ENCODE data around the gene PTPRM. TPM values are rescaled to one million over a fixed set of nuclear protein-coding genes. Genes with fewer than 3 reads are reported as not detected.

Gene PTPRM
- total and polyA plus RNA-seq, 2 of the 4 experiments (the other 2 are of a cell fraction), result 28.3 to 51.2 TPM

DNA sequence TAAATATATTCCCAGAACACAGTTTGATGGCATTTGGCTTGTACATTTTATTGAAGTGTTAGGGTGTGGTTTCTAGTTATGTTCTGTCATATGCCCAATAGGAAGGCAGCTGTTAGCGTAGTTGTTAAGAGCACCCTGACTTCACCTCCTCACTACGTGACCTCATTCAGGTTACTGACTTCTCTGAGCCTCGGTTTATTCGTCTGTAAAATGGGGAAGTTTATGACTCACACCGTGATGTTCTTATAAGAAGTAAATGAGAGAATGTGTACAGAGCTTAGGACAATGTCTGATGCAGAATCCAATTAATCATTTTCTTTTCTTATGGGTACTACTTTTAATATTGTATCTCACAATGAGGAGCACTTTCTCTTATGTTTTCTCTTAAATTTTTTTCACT, 226.0 kb downstream of the PTPRM start:
- Histone ChIP-seq H4K91ac (ENCODE audit: insufficient read depth, low read depth, low read length) (no peak overlapping the region), H3K4me2 (ENCODE audit: low read depth, low read length) (no peak overlapping the region), H3K9me1 (ENCODE audit: insufficient read depth, low read length) (peaks cover 12% of the 10 kb centered on the region; the same call in 1 of the 2 replicates), H2AK5ac (ENCODE audit: low read depth, low read length) (no peak overlapping the region), H3K18ac (ENCODE audit: low read depth, low read length) (no peak overlapping the region), H2BK20ac (ENCODE audit: low read depth, low read length) (no peak overlapping the region), H4K5ac (ENCODE audit: low read depth, low read length) (no peak overlapping the region), H3K36me3 (ENCODE audit: control insufficient read depth, insufficient read depth, low read length) (no peaks in the 10 kb centered on the region; the same call in 1 of the 2 replicates), H3K4me3 (ENCODE audit: insufficient read depth, low read depth, low read length) (no peak overlapping the region), H2BK120ac (ENCODE audit: low read depth, low read length) (no peak overlapping the region), H2BK15ac (ENCODE audit: low read depth, low read length) (no peak overlapping the region), H2AK9ac (replicated peaks; ENCODE audit: low read depth, low read length, poor library complexity) (no peak overlapping the region), H3K4me1 (ENCODE audit: control insufficient read depth, insufficient read depth, low read length) (no peaks in the 10 kb centered on the region), H4K8ac (ENCODE audit: low read depth in 2 of 2, low read length in 2 of 2) (no peak overlapping the region), H3K79me1 (ENCODE audit: low read depth in 1 of 2, low read length in 2 of 2) (peaks cover 0 to 15% of the 10 kb centered on the region in 2 experiments; a peak in 3 of 4 replicates), H4K20me1 (ENCODE audit: insufficient read depth, low read length) (peaks cover 12% of the 10 kb centered on the region; the same call in 1 of the 2 replicates), H3K4ac (ENCODE audit: low read depth, low read length) (no peak overlapping the region), H3K56ac (ENCODE audit: extremely low read depth, insufficient read depth, low read length) (no peak overlapping the region), H3K14ac (replicated peaks; ENCODE audit: low read depth, low read length) (no peak overlapping the region), H2AFZ (replicated peaks; ENCODE audit: low read length, poor library complexity) (no peak overlapping the region), H3K27ac (ENCODE audit: insufficient read depth, low read length) (no peak overlapping the region), H3K27me3 (ENCODE audit: control insufficient read depth, insufficient read depth, low read length) (no peaks in the 10 kb centered on the region), H2BK5ac (ENCODE audit: low read depth, low read length, poor library complexity, severe bottlenecking) (no peak overlapping the region), H3K9me3 (ENCODE audit: control insufficient read depth, insufficient read depth, low read length) (no peaks in the 10 kb centered on the region), H3K9ac (ENCODE audit: low read depth, low read length) (no peak overlapping the region), H3K23ac (ENCODE audit: low read depth, low read length) (no peak overlapping the region)
- no peak for TF ChIP-seq CEBPB (IDR thresholded peaks at IDR 0.05; ENCODE audit: low read depth, low read length)
- TF ChIP-seq, protein P1, sequence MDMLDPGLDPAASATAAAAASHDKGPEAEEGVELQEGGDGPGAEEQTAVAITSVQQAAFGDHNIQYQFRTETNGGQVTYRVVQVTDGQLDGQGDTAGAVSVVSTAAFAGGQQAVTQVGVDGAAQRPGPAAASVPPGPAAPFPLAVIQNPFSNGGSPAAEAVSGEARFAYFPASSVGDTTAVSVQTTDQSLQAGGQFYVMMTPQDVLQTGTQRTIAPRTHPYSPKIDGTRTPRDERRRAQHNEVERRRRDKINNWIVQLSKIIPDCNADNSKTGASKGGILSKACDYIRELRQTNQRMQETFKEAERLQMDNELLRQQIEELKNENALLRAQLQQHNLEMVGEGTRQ (IDR thresholded peaks at IDR 0.05; ENCODE audit: low read depth, low read length), result no peak
- no peak for TF ChIP-seq FOS (IDR thresholded peaks at IDR 0.05; ENCODE audit: low read depth, low read length)
- TF ChIP-seq RCOR1 (IDR thresholded peaks at IDR 0.05; ENCODE audit: insufficient replicate concordance, low read length), result no peak
- TF ChIP-seq MXI1 (IDR thresholded peaks at IDR 0.05; ENCODE audit: borderline replicate concordance, low read depth, low read length), result no peak
- no peak for TF ChIP-seq MAFK (IDR thresholded peaks at IDR 0.05; ENCODE audit: low read depth, low read length)
- TF ChIP-seq NFE2L2 (IDR thresholded peaks at IDR 0.05; ENCODE audit: low read depth, low read length), result no peak
- no peak for TF ChIP-seq RAD21 (IDR thresholded peaks at IDR 0.05; ENCODE audit: low read length)
- TF ChIP-seq, protein P2, sequence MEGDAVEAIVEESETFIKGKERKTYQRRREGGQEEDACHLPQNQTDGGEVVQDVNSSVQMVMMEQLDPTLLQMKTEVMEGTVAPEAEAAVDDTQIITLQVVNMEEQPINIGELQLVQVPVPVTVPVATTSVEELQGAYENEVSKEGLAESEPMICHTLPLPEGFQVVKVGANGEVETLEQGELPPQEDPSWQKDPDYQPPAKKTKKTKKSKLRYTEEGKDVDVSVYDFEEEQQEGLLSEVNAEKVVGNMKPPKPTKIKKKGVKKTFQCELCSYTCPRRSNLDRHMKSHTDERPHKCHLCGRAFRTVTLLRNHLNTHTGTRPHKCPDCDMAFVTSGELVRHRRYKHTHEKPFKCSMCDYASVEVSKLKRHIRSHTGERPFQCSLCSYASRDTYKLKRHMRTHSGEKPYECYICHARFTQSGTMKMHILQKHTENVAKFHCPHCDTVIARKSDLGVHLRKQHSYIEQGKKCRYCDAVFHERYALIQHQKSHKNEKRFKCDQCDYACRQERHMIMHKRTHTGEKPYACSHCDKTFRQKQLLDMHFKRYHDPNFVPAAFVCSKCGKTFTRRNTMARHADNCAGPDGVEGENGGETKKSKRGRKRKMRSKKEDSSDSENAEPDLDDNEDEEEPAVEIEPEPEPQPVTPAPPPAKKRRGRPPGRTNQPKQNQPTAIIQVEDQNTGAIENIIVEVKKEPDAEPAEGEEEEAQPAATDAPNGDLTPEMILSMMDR (conservative IDR thresholded peaks at IDR 0.05; ENCODE audit: low read depth, low read length), result no peak
- no peak for TF ChIP-seq BHLHE40 (IDR thresholded peaks at IDR 0.05; ENCODE audit: low read depth, low read length)
- TF ChIP-seq POLR2A (IDR thresholded peaks at IDR 0.05; ENCODE audit: low read depth, low read length), result no peak
- TF ChIP-seq, protein P3, sequence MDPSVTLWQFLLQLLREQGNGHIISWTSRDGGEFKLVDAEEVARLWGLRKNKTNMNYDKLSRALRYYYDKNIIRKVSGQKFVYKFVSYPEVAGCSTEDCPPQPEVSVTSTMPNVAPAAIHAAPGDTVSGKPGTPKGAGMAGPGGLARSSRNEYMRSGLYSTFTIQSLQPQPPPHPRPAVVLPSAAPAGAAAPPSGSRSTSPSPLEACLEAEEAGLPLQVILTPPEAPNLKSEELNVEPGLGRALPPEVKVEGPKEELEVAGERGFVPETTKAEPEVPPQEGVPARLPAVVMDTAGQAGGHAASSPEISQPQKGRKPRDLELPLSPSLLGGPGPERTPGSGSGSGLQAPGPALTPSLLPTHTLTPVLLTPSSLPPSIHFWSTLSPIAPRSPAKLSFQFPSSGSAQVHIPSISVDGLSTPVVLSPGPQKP (IDR thresholded peaks at IDR 0.05; ENCODE audit: borderline replicate concordance, low read depth, low read length), result no peak
- ATAC-seq (ENCODE audit: low read depth) (no peak), DNase-seq (no peak)
- intact Hi-C loops (cut with micrococcal nuclease) (loop anchor here (5.0 kb wide), 1 partner anchor 576 kb away; no protein-coding TSS in a partner anchor), dilution Hi-C loops (cut with HindIII; ENCODE audit: low sequenced_read_pairs, unreplicated experiment) (no loop called here), in situ Hi-C loops (cut with MboI; ENCODE audit: low sequenced_read_pairs) (loop anchor here (25.0 kb wide), 1 partner anchor 594 kb away; no protein-coding TSS in a partner anchor)
- BruUV-seq (replicated peaks), result no TSS peak
- ChIA-PET CTCF (no interaction called here), POLR2A (ENCODE audit: unreplicated experiment) (no interaction called here)
- WGBS, 2 experiments (ENCODE audit: extremely low coverage in 2 of 2, insufficient read length in 1 of 2), result no CpG with 5 or more reads among the region's 5 CpGs
